HTR-8/SVneo (cell line): ENCODE measurements around the gene IMMT.

Source experiments
- DNase-seq: peaks from one replicate; pipeline ENCODE4 v3.0.0; 2011; ENCODE audit warnings: low spot score, mixed read lengths; ENCODE audit not compliant: insufficient read length
- FAIRE-seq: peaks from 2 replicates; lab custom pipeline; 2011; peaks lifted over from hg19 to GRCh38; lab: Jason Lieb, UNC

IMMT gene

GRCh38 chr2:86097114-86097896 lies 98.0 kb downstream of the IMMT start:
- FAIRE-seq, result no peak
- DNase-seq, result no peak

GRCh38 chr2:86094229-86094628 lies 101.0 kb downstream of the IMMT start:
- DNase-seq (no peak), FAIRE-seq (no peak)
